PFSK-1 (cell line): ENCODE measurements around the gene GRK1.

Experiments
- FOXP2 ChIP-seq: optimal IDR thresholded peaks from 2 replicates; pipeline ENCODE3; 2011; ENCODE audit warnings: borderline replicate concordance, control low read depth, inconsistent platforms; ENCODE audit not compliant: insufficient read depth; ENCODE audit errors: extremely low read length, extremely low read depth
- POLR2AphosphoS5 ChIP-seq: IDR thresholded peaks from 2 replicates; pipeline ENCODE4 v1.6.1; 2012; ENCODE audit warnings: low read depth, mild to moderate bottlenecking, control low read depth, low read length, moderate library complexity
- REST ChIP-seq, 2 experiments: IDR thresholded peaks; 2 replicates each; pipeline versions ENCODE4 v1.6.1 to v1.8.0; 2011 to 2012; ENCODE audit warnings: low read depth in 2 of 2, low read length in 2 of 2, control low read depth in 1 of 2, inconsistent platforms in 1 of 2, mild to moderate bottlenecking in 1 of 2, moderate library complexity in 1 of 2; ENCODE audit not compliant: insufficient read depth in 1 of 2
- SIN3A ChIP-seq: IDR thresholded peaks from 2 replicates; pipeline ENCODE4 v1.6.1; 2012; ENCODE audit warnings: mild to moderate bottlenecking, low read length, moderate library complexity, borderline replicate concordance; ENCODE audit not compliant: insufficient read depth
- TAF1 ChIP-seq: IDR thresholded peaks from 2 replicates; pipeline ENCODE4 v1.6.1; 2012; ENCODE audit warnings: low read length, control low read depth, borderline replicate concordance; ENCODE audit not compliant: insufficient read depth

Gene GRK1

GRCh38 chr13:113734826-113735125, 67.8 kb downstream of the GRK1 start:
- TF ChIP-seq SIN3A (no peak), TAF1 (no peak), REST (IDR thresholded peaks at IDR 0.05; ENCODE audit: insufficient read depth in 1 of 2, low read depth in 2 of 2, low read length in 2 of 2) (no peak), POLR2AphosphoS5 (no peak), FOXP2 (no peak)

- TF ChIP-seq TAF1 (no peak), REST (IDR thresholded peaks at IDR 0.05; ENCODE audit: insufficient read depth in 1 of 2, low read depth in 2 of 2, low read length in 2 of 2) (no peak), FOXP2 (no peak), POLR2AphosphoS5 (no peak), SIN3A (no peak)
Measured at GRCh38 chr13:113735194-113735593, 68.2 kb downstream of the GRK1 start.

GRCh38 chr13:113735750-113736149, 68.7 kb downstream of the GRK1 start:
- TF ChIP-seq POLR2AphosphoS5 (no peak), REST (IDR thresholded peaks at IDR 0.05; ENCODE audit: insufficient read depth in 1 of 2, low read depth in 2 of 2, low read length in 2 of 2) (no peak), TAF1 (no peak), SIN3A (no peak)

- no peak for TF ChIP-seq REST (IDR thresholded peaks at IDR 0.05; ENCODE audit: insufficient read depth in 1 of 2, low read depth in 2 of 2, low read length in 2 of 2)
- no peak for TF ChIP-seq POLR2AphosphoS5
- TF ChIP-seq TAF1, result no peak
Measured at GRCh38 chr13:113736258-113736731, 69.3 kb downstream of the GRK1 start.

GRCh38 chr13:113737803-113738202, 70.8 kb downstream of the GRK1 start:
- TF ChIP-seq FOXP2, result no peak
- TF ChIP-seq TAF1, result no peak
- TF ChIP-seq SIN3A, result no peak
- TF ChIP-seq POLR2AphosphoS5, result no peak
- no peak for TF ChIP-seq REST (IDR thresholded peaks at IDR 0.05; ENCODE audit: insufficient read depth in 1 of 2, low read depth in 2 of 2, low read length in 2 of 2)
